SU-DHL-6 (cell line): ENCODE measurements around the gene TECTA.

Source experiments
- CTCF ChIP-seq: fragments of 200-600 bp; sonication (generic); IDR thresholded peaks from one replicate; pipeline ENCODE4 v1.5.1; 2017; ENCODE audit warnings: antibody characterized with exemption, mild to moderate bottlenecking, low read length, moderate library complexity; ENCODE audit not compliant: insufficient read depth, poor library complexity, severe bottlenecking
- EZH2phosphoT487 ChIP-seq: fragments of 200-600 bp; sonication (generic), shearing (Covaris generic); conservative IDR thresholded peaks from 2 replicates; pipeline ENCODE4 v1.6.1; 2018; ENCODE audit warnings: mild to moderate bottlenecking, antibody characterized with exemption, low read length, moderate library complexity, mixed read lengths

GRCh38 chr11:121199516-121199915 is 98.5 kb downstream of the TECTA start:
- TF ChIP-seq CTCF (no peak), EZH2phosphoT487 (no peak)
